Epithelial cell of proximal tubule (primary cell): Measurements from ENCODE around the gene IL24. TPM values are rescaled to one million over a fixed set of nuclear protein-coding genes. Genes with fewer than 3 reads are reported as not detected.

Experiments used
- DNase-seq: peaks from one replicate; pipeline ENCODE4 v3.0.0-alpha.2; 2011; ENCODE audit warnings: low read depth
- H3K4me3 ChIP-seq: 2 replicates; pipeline ENCODE4 v1.5.1; 2011; ENCODE audit warnings: low read depth, mild to moderate bottlenecking, low read length
- CTCF ChIP-seq: conservative IDR thresholded peaks from 2 replicates; pipeline ENCODE4 v1.5.1; 2012; ENCODE audit warnings: low read depth, mild to moderate bottlenecking, low read length
- total RNA-seq: library from RNA; depleted of rRNA; stranded (reverse); fragments of >200 nt; gene quantifications from 2 replicates; pipeline ENCODE4 v1.2.3, GENCODE V29; 2015

Gene IL24
- total RNA-seq, 1 donor from 2014 or later = 1.1 TPM

GRCh38 chr1:206953626-206954025 is 56.4 kb downstream of the IL24 start:
- no peak for TF ChIP-seq CTCF
- no peak overlapping the region for H3K4me3 ChIP-seq
- no peak for DNase-seq

Other genes starting within 250 kb of the IL24 start
- gene MAPKAPK2, start 212.5 kb upstream of the IL24 start, total RNA-seq = 45.5 and 57.9 TPM in 2 replicates
- not detected in 2 replicates for gene IL19, start 126.7 kb upstream of the IL24 start, total RNA-seq
- not detected in 2 replicates for gene IL10, start 124.9 kb upstream of the IL24 start, total RNA-seq
- gene IL20, start 31.8 kb upstream of the IL24 start, total RNA-seq = not detected in 2 replicates
- gene FCMR, start 24.5 kb downstream of the IL24 start, total RNA-seq = 0.65 TPM in 1 of 2 replicates, not detected in the other
- 0.06 TPM in 1 of 2 replicates, not detected in the other for gene PIGR, start 49.0 kb downstream of the IL24 start, total RNA-seq
- 0.29 TPM in 1 of 2 replicates, not detected in the other for gene FCAMR, start 73.0 kb downstream of the IL24 start, total RNA-seq
- gene C1orf116, start 135.3 kb downstream of the IL24 start, total RNA-seq = 21.6 and 22.5 TPM in 2 replicates
- gene YOD1, start 153.8 kb downstream of the IL24 start, total RNA-seq = 6.7 TPM in 2 replicates
- gene PFKFB2, start 155.8 kb downstream of the IL24 start, total RNA-seq = 3.8 and 5.1 TPM in 2 replicates
- not detected in 2 replicates for gene C4BPB, start 191.4 kb downstream of the IL24 start, total RNA-seq
- not detected in 2 replicates for gene C4BPA, start 206.8 kb downstream of the IL24 start, total RNA-seq